GM18511 (cell line): ENCODE measurements around the gene CYP3A7.
A peak's percentile ranks its signal among the peaks of the same experiment; 100 is the strongest.
"Not testable (repeated sequence)": the region's sequence is repeated elsewhere in the genome, so short reads cannot be mapped to it uniquely, and the experiment has no call there.

ENCODE experiments used
- ATAC-seq: cut with Tn5 transposase; IDR thresholded peaks from one replicate; pipeline ENCODE4 v1.9.1; 2021; ENCODE audit warnings: mild to moderate bottlenecking, moderate library complexity; ENCODE audit not compliant: unreplicated experiment

Gene CYP3A7

GRCh38 chr7:99734987-99735386 is at the start of gene CYP3A7:
TSS of gene CYP3A7 (minus strand) at chr7:99735196. CDS start at chr7:99735093, 103 bp downstream.
- ATAC-seq, result no peak

GRCh38 chr7:99784007-99784406 is 49.0 kb upstream of the CYP3A7 start, which contains the start of gene CYP3A4:
TSS of gene CYP3A4 (minus strand) at chr7:99784184. CDS start at chr7:99784081, 103 bp downstream.
- ATAC-seq, result no peak

GRCh38 chr7:99782012-99782953 is 47.3 kb upstream of the CYP3A7 start:
- ATAC-seq, result no peak

- ATAC-seq, result no peak
These were observed 45.6 kb upstream of the CYP3A7 start for GRCh38 chr7:99780588-99780987.

GRCh38 chr7:99779949-99780348 is 45.0 kb upstream of the CYP3A7 start:
- ATAC-seq, result no peak

GRCh38 chr7:99778880-99779279 is 43.9 kb upstream of the CYP3A7 start:
- ATAC-seq, result no peak

GRCh38 chr7:99773395-99773794 is 38.4 kb upstream of the CYP3A7 start:
- ATAC-seq, result not testable (repeated sequence)

- ATAC-seq, result no peak
These were observed 37.6 kb upstream of the CYP3A7 start for GRCh38 chr7:99772565-99772964.

GRCh38 chr7:99769494-99769893 is 34.5 kb upstream of the CYP3A7 start:
- not testable (repeated sequence) for ATAC-seq

GRCh38 chr7:99768471-99768870 is 33.5 kb upstream of the CYP3A7 start:
- peak; percentile 43 for ATAC-seq

- ATAC-seq, result peak; percentile 90
These were observed 32.7 kb upstream of the CYP3A7 start for GRCh38 chr7:99767662-99768061.

- ATAC-seq, result no peak
These were observed 31.6 kb upstream of the CYP3A7 start for GRCh38 chr7:99766484-99767099.

GRCh38 chr7:99764478-99764877 is 29.5 kb upstream of the CYP3A7 start:
- no peak for ATAC-seq

GRCh38 chr7:99762680-99763327 is 27.8 kb upstream of the CYP3A7 start:
- ATAC-seq, result no peak

GRCh38 chr7:99755085-99755484 is 20.1 kb upstream of the CYP3A7 start:
- ATAC-seq, result no peak

- no peak for ATAC-seq
These were observed 17.4 kb upstream of the CYP3A7 start for GRCh38 chr7:99752356-99752755.

- not testable (repeated sequence) for ATAC-seq
These were observed 16.5 kb upstream of the CYP3A7 start for GRCh38 chr7:99751322-99752052.

- no peak for ATAC-seq
These were observed 14.0 kb upstream of the CYP3A7 start for GRCh38 chr7:99748846-99749579.

GRCh38 chr7:99746915-99747314 is 11.9 kb upstream of the CYP3A7 start:
- ATAC-seq, result not testable (repeated sequence)

GRCh38 chr7:99745395-99745794 is 10.4 kb upstream of the CYP3A7 start:
- not testable (repeated sequence) for ATAC-seq
